HFFc6 (cell line): Measurements from ENCODE around the gene FOXA1. TPM values are rescaled to one million over a fixed set of nuclear protein-coding genes. Genes with fewer than 3 reads are reported as not detected.

ENCODE experiments used
- DNase-seq: peaks from one replicate; pipeline ENCODE4 v3.0.0-alpha.2; 2018
- H3K27ac Mint-ChIP-seq: 2 replicates; pipeline ENCODE4 v1.8.0; 2020; ENCODE audit warnings: mild to moderate bottlenecking, mixed read lengths
- H3K27me3 Mint-ChIP-seq: 2 replicates; pipeline ENCODE4 v1.8.0; 2021; ENCODE audit warnings: mild to moderate bottlenecking, moderate library complexity, mixed read lengths; ENCODE audit not compliant: insufficient read depth
- H3K36me3 Mint-ChIP-seq: 2 replicates; pipeline ENCODE4 v1.8.0; 2021; ENCODE audit warnings: low read depth, mixed read lengths
- H3K4me1 Mint-ChIP-seq: 2 replicates; pipeline ENCODE4 v1.8.0; 2020; ENCODE audit warnings: low read depth, mixed read lengths
- H3K4me3 Mint-ChIP-seq: 2 replicates; pipeline ENCODE4 v1.8.0; 2020; ENCODE audit warnings: mild to moderate bottlenecking, moderate library complexity, mixed read lengths
- H3K9me3 Mint-ChIP-seq: 2 replicates; pipeline ENCODE4 v1.8.0; 2020; ENCODE audit warnings: mild to moderate bottlenecking, mixed read lengths
- total RNA-seq, 6 experiments: library from RNA; stranded (reverse); fragmentation: NEBNext Ultra II Directional; extraction: Animal tissue kit (Norgen Biotek cat#: 25700); gene quantifications; 2 replicates in 1 of 6; 3 replicates in 5 of 6; pipeline ENCODE4 v1.2.3, GENCODE V29; 2021
- TF ChIP-seq, protein P1 (sequence below): fragments of 200-600 bp; sonication (generic); IDR thresholded peaks from 2 replicates; pipeline ENCODE4 v1.5.0; 2021; ENCODE audit warnings: antibody characterized with exemption, mild to moderate bottlenecking

Gene FOXA1
- total RNA-seq, 6 experiments from 2014 or later: 0.36 to 7.3 (median 7.0) TPM

- Mint-ChIP-seq H3K4me1 (peaks cover 63% of the 10 kb centered on the region), H3K36me3 (peaks cover 28% of the 10 kb centered on the region; the same call in 1 of the 2 replicates), H3K4me3 (peak overlapping the region; percentile 87), H3K27me3 (peaks cover 53% of the 10 kb centered on the region), H3K9me3 (no peaks in the 10 kb centered on the region), H3K27ac (no peak overlapping the region; the same call in 1 of the 2 replicates)
- TF ChIP-seq, protein P1, sequence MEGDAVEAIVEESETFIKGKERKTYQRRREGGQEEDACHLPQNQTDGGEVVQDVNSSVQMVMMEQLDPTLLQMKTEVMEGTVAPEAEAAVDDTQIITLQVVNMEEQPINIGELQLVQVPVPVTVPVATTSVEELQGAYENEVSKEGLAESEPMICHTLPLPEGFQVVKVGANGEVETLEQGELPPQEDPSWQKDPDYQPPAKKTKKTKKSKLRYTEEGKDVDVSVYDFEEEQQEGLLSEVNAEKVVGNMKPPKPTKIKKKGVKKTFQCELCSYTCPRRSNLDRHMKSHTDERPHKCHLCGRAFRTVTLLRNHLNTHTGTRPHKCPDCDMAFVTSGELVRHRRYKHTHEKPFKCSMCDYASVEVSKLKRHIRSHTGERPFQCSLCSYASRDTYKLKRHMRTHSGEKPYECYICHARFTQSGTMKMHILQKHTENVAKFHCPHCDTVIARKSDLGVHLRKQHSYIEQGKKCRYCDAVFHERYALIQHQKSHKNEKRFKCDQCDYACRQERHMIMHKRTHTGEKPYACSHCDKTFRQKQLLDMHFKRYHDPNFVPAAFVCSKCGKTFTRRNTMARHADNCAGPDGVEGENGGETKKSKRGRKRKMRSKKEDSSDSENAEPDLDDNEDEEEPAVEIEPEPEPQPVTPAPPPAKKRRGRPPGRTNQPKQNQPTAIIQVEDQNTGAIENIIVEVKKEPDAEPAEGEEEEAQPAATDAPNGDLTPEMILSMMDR: no peak
- DNase-seq: no peak
Measured at GRCh38 chr14:37593511-37594237, 1.4 kb downstream of the FOXA1 start.

- no peak for DNase-seq
- peaks cover 68% of the 10 kb centered on the region for H3K4me1 Mint-ChIP-seq
- H3K4me3 Mint-ChIP-seq: peak overlapping the region; percentile 87; the same call in 1 of the 2 replicates
- peaks cover 55% of the 10 kb centered on the region for H3K27me3 Mint-ChIP-seq
- H3K27ac Mint-ChIP-seq: no peak overlapping the region
- H3K36me3 Mint-ChIP-seq: peaks cover 31% of the 10 kb centered on the region; the same call in 1 of the 2 replicates
- H3K9me3 Mint-ChIP-seq: no peaks in the 10 kb centered on the region
- TF ChIP-seq, protein P1: no peak
Measured at GRCh38 chr14:37592482-37593408, 2.3 kb downstream of the FOXA1 start.

GRCh38 chr14:37591941-37592481 is 3.0 kb downstream of the FOXA1 start:
- Mint-ChIP-seq H3K9me3 (no peaks in the 10 kb centered on the region), H3K27me3 (peaks cover 53% of the 10 kb centered on the region), H3K27ac (no peak overlapping the region), H3K4me3 (no peak overlapping the region; the same call in 1 of the 2 replicates), H3K4me1 (peaks cover 65% of the 10 kb centered on the region), H3K36me3 (peaks cover 31% of the 10 kb centered on the region; the same call in 1 of the 2 replicates)
- TF ChIP-seq, protein P1: no peak
- no peak for DNase-seq

- peaks cover 59% of the 10 kb centered on the region for H3K4me1 Mint-ChIP-seq
- H3K36me3 Mint-ChIP-seq: peaks cover 31% of the 10 kb centered on the region; the same call in 1 of the 2 replicates
- H3K27me3 Mint-ChIP-seq: peaks cover 51% of the 10 kb centered on the region
- DNase-seq: no peak
- H3K27ac Mint-ChIP-seq: no peak overlapping the region
- H3K9me3 Mint-ChIP-seq: no peaks in the 10 kb centered on the region
- TF ChIP-seq, protein P1: peak; percentile 49
- peak overlapping the region; percentile 52; the same call in 1 of the 2 replicates for H3K4me3 Mint-ChIP-seq
Measured at GRCh38 chr14:37591311-37591940, 3.6 kb downstream of the FOXA1 start.
